H1 (cell line): ENCODE data around the gene CMBL.

Source experiments
- TF ChIP-seq, protein P1 (sequence below), 3 experiments: IDR thresholded peaks; 1 replicate in 2 of 3; 2 replicates in 1 of 3; pipeline versions ENCODE4 v1.5.1 to v1.6.1; 2011; ENCODE audit warnings: low read length in 3 of 3, mild to moderate bottlenecking in 3 of 3, inconsistent platforms in 2 of 3, low read depth in 1 of 3, moderate library complexity in 1 of 3; ENCODE audit not compliant: insufficient read depth in 1 of 3; ENCODE audit errors: control extremely low read depth in 1 of 3
- TF ChIP-seq, protein P2 (sequence below): IDR thresholded peaks from 2 replicates; pipeline ENCODE4 v1.6.1; 2012; ENCODE audit warnings: inconsistent platforms

DNA sequence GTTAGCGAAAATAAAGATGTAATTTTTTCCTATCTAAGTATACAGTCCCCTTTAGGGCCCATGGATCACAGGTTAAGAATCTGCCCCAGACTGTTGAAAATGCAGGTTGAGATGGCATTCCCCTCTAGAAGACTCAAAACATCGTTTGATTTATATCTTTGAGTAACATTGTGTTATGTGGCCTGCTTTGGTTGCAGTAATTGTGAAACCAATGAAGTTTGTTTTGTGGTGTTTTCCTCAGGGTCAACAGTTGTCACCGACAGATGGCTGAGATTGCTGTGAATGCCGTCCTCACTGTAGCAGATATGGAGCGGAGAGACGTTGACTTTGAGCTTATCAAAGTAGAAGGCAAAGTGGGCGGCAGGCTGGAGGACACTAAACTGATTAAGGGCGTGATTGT, 49.8 kb downstream of the CMBL start:
- TF ChIP-seq, protein P1, sequence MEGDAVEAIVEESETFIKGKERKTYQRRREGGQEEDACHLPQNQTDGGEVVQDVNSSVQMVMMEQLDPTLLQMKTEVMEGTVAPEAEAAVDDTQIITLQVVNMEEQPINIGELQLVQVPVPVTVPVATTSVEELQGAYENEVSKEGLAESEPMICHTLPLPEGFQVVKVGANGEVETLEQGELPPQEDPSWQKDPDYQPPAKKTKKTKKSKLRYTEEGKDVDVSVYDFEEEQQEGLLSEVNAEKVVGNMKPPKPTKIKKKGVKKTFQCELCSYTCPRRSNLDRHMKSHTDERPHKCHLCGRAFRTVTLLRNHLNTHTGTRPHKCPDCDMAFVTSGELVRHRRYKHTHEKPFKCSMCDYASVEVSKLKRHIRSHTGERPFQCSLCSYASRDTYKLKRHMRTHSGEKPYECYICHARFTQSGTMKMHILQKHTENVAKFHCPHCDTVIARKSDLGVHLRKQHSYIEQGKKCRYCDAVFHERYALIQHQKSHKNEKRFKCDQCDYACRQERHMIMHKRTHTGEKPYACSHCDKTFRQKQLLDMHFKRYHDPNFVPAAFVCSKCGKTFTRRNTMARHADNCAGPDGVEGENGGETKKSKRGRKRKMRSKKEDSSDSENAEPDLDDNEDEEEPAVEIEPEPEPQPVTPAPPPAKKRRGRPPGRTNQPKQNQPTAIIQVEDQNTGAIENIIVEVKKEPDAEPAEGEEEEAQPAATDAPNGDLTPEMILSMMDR (IDR thresholded peaks at IDR 0.05; ENCODE audit: control extremely low read depth in 1 of 3, insufficient read depth in 1 of 3, low read depth in 1 of 3, low read length in 3 of 3): no peak
- TF ChIP-seq, protein P2, sequence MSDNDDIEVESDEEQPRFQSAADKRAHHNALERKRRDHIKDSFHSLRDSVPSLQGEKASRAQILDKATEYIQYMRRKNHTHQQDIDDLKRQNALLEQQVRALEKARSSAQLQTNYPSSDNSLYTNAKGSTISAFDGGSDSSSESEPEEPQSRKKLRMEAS: no peak
